ENCODE data around the gene KHDRBS2.

Gene KHDRBS2

GRCh38 chr6:62229231-62229630 lies 56.8 kb downstream of the KHDRBS2 start:
- no peak for DNase-seq (ENCODE audit: low spot score)
- in situ Hi-C loops (cut with MboI; ENCODE audit: low sequenced_read_pairs, unreplicated experiment) = no loop called here

GRCh38 chr6:62217866-62218265 lies 68.2 kb downstream of the KHDRBS2 start:
- no peak for DNase-seq (ENCODE audit: low spot score)
- no peak for TF ChIP-seq CTCF (IDR thresholded peaks at IDR 0.05; ENCODE audit: borderline replicate concordance, control extremely low read depth, extremely low read depth, insufficient read depth, missing control alignments)
- in situ Hi-C loops (cut with MboI; ENCODE audit: low sequenced_read_pairs, unreplicated experiment) = no loop called here

More at GRCh38 chr6:62229231-62229630, 56.8 kb downstream of the KHDRBS2 start:
- TF ChIP-seq CTCF (IDR thresholded peaks at IDR 0.05; ENCODE audit: borderline replicate concordance, control extremely low read depth, extremely low read depth, insufficient read depth, missing control alignments) = no peak

GRCh38 chr6:62202078-62202477 lies 83.9 kb downstream of the KHDRBS2 start:
- no peak for DNase-seq (ENCODE audit: low spot score)
- TF ChIP-seq CTCF (IDR thresholded peaks at IDR 0.05; ENCODE audit: borderline replicate concordance, control extremely low read depth, extremely low read depth, insufficient read depth, missing control alignments) = no peak
- in situ Hi-C loops (cut with MboI; ENCODE audit: low sequenced_read_pairs, unreplicated experiment) = no loop called here

- in situ Hi-C loops (cut with MboI; ENCODE audit: low sequenced_read_pairs, unreplicated experiment) = no loop called here
- no peak for DNase-seq (ENCODE audit: low spot score)
- TF ChIP-seq CTCF (IDR thresholded peaks at IDR 0.05; ENCODE audit: borderline replicate concordance, control extremely low read depth, extremely low read depth, insufficient read depth, missing control alignments) = no peak
Measured at GRCh38 chr6:62192593-62192992, 93.4 kb downstream of the KHDRBS2 start.

- TF ChIP-seq CTCF (IDR thresholded peaks at IDR 0.05; ENCODE audit: borderline replicate concordance, control extremely low read depth, extremely low read depth, insufficient read depth, missing control alignments) = no peak
- DNase-seq (ENCODE audit: low spot score) = no peak
- in situ Hi-C loops (cut with MboI; ENCODE audit: low sequenced_read_pairs, unreplicated experiment) = no loop called here
Measured at GRCh38 chr6:62175195-62175594, 110.8 kb downstream of the KHDRBS2 start.

- no peak for TF ChIP-seq CTCF (IDR thresholded peaks at IDR 0.05; ENCODE audit: borderline replicate concordance, control extremely low read depth, extremely low read depth, insufficient read depth, missing control alignments)
- in situ Hi-C loops (cut with MboI; ENCODE audit: low sequenced_read_pairs, unreplicated experiment) = no loop called here
- DNase-seq (ENCODE audit: low spot score) = no peak
Measured at GRCh38 chr6:62174548-62174947, 111.5 kb downstream of the KHDRBS2 start.

- in situ Hi-C loops (cut with MboI; ENCODE audit: low sequenced_read_pairs, unreplicated experiment) = no loop called here
- no peak for TF ChIP-seq CTCF (IDR thresholded peaks at IDR 0.05; ENCODE audit: borderline replicate concordance, control extremely low read depth, extremely low read depth, insufficient read depth, missing control alignments)
- no peak for DNase-seq (ENCODE audit: low spot score)
Measured at GRCh38 chr6:62167736-62168135, 118.3 kb downstream of the KHDRBS2 start.
